IPS-18a (cell line): ENCODE results near the gene STK10.

Source experiments
- H3K27ac ChIP-seq: one replicate; pipeline ENCODE4 v1.5.1; 2013; ENCODE audit warnings: low read length
- H3K27me3 ChIP-seq: one replicate; pipeline ENCODE4 v1.6.1; 2013; ENCODE audit warnings: mild to moderate bottlenecking, low read length; ENCODE audit not compliant: control insufficient read depth, insufficient read depth
- H3K36me3 ChIP-seq: one replicate; pipeline ENCODE4 v1.6.1; 2013; ENCODE audit warnings: low read depth, low read length; ENCODE audit not compliant: control insufficient read depth
- H3K4me1 ChIP-seq: one replicate; pipeline ENCODE4 v1.6.1; 2013; ENCODE audit warnings: low read depth, low read length; ENCODE audit not compliant: control insufficient read depth
- H3K4me3 ChIP-seq: one replicate; pipeline ENCODE4 v1.5.1; 2013; ENCODE audit warnings: low read length
- H3K9ac ChIP-seq: one replicate; pipeline ENCODE4 v1.6.1; 2013; ENCODE audit warnings: mild to moderate bottlenecking, low read length, moderate library complexity
- H3K9me3 ChIP-seq: one replicate; pipeline ENCODE4 v1.6.1; 2013; ENCODE audit warnings: low read depth, low read length; ENCODE audit not compliant: control insufficient read depth

The STK10 gene

GRCh38 chr5:172137046-172137445 lies 51.0 kb downstream of the STK10 start:
- H3K36me3 ChIP-seq, result no peaks in the 10 kb centered on the region
- H3K4me1 ChIP-seq, result peaks cover 2% of the 10 kb centered on the region
- no peaks in the 10 kb centered on the region for H3K9me3 ChIP-seq
- no peak overlapping the region for H3K27ac ChIP-seq
- no peak overlapping the region for H3K4me3 ChIP-seq
- H3K9ac ChIP-seq, result no peak overlapping the region
- no peaks in the 10 kb centered on the region for H3K27me3 ChIP-seq

GRCh38 chr5:172133359-172134029 lies 54.5 kb downstream of the STK10 start:
- no peaks in the 10 kb centered on the region for H3K4me1 ChIP-seq
- no peaks in the 10 kb centered on the region for H3K36me3 ChIP-seq
- H3K4me3 ChIP-seq, result no peak overlapping the region
- no peaks in the 10 kb centered on the region for H3K27me3 ChIP-seq
- H3K9ac ChIP-seq, result no peak overlapping the region
- no peak overlapping the region for H3K27ac ChIP-seq
- no peaks in the 10 kb centered on the region for H3K9me3 ChIP-seq

GRCh38 chr5:172131690-172132089 lies 56.3 kb downstream of the STK10 start:
- Histone ChIP-seq H3K4me3 (no peak overlapping the region), H3K27me3 (no peaks in the 10 kb centered on the region), H3K9ac (no peak overlapping the region), H3K27ac (no peak overlapping the region), H3K4me1 (no peaks in the 10 kb centered on the region), H3K9me3 (no peaks in the 10 kb centered on the region), H3K36me3 (no peaks in the 10 kb centered on the region)

- no peak overlapping the region for H3K27ac ChIP-seq
- no peaks in the 10 kb centered on the region for H3K36me3 ChIP-seq
Measured at GRCh38 chr5:172129256-172129910, 58.6 kb downstream of the STK10 start.

GRCh38 chr5:172127581-172127980 lies 60.4 kb downstream of the STK10 start:
- Histone ChIP-seq H3K27me3 (no peaks in the 10 kb centered on the region), H3K27ac (no peak overlapping the region)

More at GRCh38 chr5:172129256-172129910, 58.6 kb downstream of the STK10 start:
- no peaks in the 10 kb centered on the region for H3K9me3 ChIP-seq
- no peak overlapping the region for H3K9ac ChIP-seq
- no peaks in the 10 kb centered on the region for H3K27me3 ChIP-seq
- no peak overlapping the region for H3K4me3 ChIP-seq
- H3K4me1 ChIP-seq, result no peaks in the 10 kb centered on the region

GRCh38 chr5:172123269-172123692 lies 64.7 kb downstream of the STK10 start:
- no peaks in the 10 kb centered on the region for H3K4me1 ChIP-seq

More at GRCh38 chr5:172127581-172127980, 60.4 kb downstream of the STK10 start:
- Histone ChIP-seq H3K36me3 (no peaks in the 10 kb centered on the region), H3K4me3 (no peak overlapping the region), H3K9ac (no peak overlapping the region), H3K9me3 (no peaks in the 10 kb centered on the region), H3K4me1 (no peaks in the 10 kb centered on the region)

GRCh38 chr5:172119921-172120688 lies 67.9 kb downstream of the STK10 start:
- no peaks in the 10 kb centered on the region for H3K4me1 ChIP-seq
- H3K27me3 ChIP-seq, result no peaks in the 10 kb centered on the region
- H3K36me3 ChIP-seq, result no peaks in the 10 kb centered on the region
- no peak overlapping the region for H3K4me3 ChIP-seq
- no peak overlapping the region for H3K27ac ChIP-seq
- H3K9me3 ChIP-seq, result no peaks in the 10 kb centered on the region
- H3K9ac ChIP-seq, result no peak overlapping the region

More at GRCh38 chr5:172123269-172123692, 64.7 kb downstream of the STK10 start:
- no peak overlapping the region for H3K9ac ChIP-seq
- H3K9me3 ChIP-seq, result no peaks in the 10 kb centered on the region
- H3K27me3 ChIP-seq, result no peaks in the 10 kb centered on the region
- H3K4me3 ChIP-seq, result no peak overlapping the region
- H3K27ac ChIP-seq, result no peak overlapping the region
- no peaks in the 10 kb centered on the region for H3K36me3 ChIP-seq

GRCh38 chr5:172118891-172119290 lies 69.1 kb downstream of the STK10 start:
- Histone ChIP-seq H3K4me3 (no peak overlapping the region), H3K27ac (no peak overlapping the region), H3K4me1 (no peaks in the 10 kb centered on the region), H3K27me3 (no peaks in the 10 kb centered on the region), H3K9me3 (no peaks in the 10 kb centered on the region), H3K9ac (no peak overlapping the region), H3K36me3 (no peaks in the 10 kb centered on the region)

- Histone ChIP-seq H3K27me3 (no peaks in the 10 kb centered on the region), H3K27ac (no peak overlapping the region), H3K4me3 (no peak overlapping the region), H3K9ac (no peak overlapping the region), H3K9me3 (no peaks in the 10 kb centered on the region), H3K4me1 (no peaks in the 10 kb centered on the region), H3K36me3 (no peaks in the 10 kb centered on the region)
Measured at GRCh38 chr5:172117977-172118701, 69.9 kb downstream of the STK10 start.

- H3K4me3 ChIP-seq, result no peak overlapping the region
- no peaks in the 10 kb centered on the region for H3K27me3 ChIP-seq
- no peak overlapping the region for H3K9ac ChIP-seq
- no peaks in the 10 kb centered on the region for H3K9me3 ChIP-seq
- H3K36me3 ChIP-seq, result no peaks in the 10 kb centered on the region
- H3K27ac ChIP-seq, result no peak overlapping the region
- H3K4me1 ChIP-seq, result peaks cover 10% of the 10 kb centered on the region
Measured at GRCh38 chr5:172115541-172115982, 72.5 kb downstream of the STK10 start.

GRCh38 chr5:172114875-172115422 lies 73.1 kb downstream of the STK10 start:
- Histone ChIP-seq H3K4me3 (no peak overlapping the region), H3K27ac (no peak overlapping the region), H3K36me3 (no peaks in the 10 kb centered on the region), H3K9ac (no peak overlapping the region), H3K4me1 (peaks cover 10% of the 10 kb centered on the region), H3K9me3 (no peaks in the 10 kb centered on the region), H3K27me3 (no peaks in the 10 kb centered on the region)
